Trophoblast cell (in vitro differentiated cells and primary cell): ENCODE results near the gene ERI3.

Experiments
- DNase-seq, 2 donors: peaks; one replicate each; pipeline ENCODE4 v3.0.0-alpha.2; 2016
- H2AFZ ChIP-seq: 2 replicates; pipeline ENCODE4 v1.6.1; 2013; ENCODE audit warnings: low read length, moderate library complexity, mild to moderate bottlenecking; ENCODE audit not compliant: insufficient read depth, poor library complexity
- H2AK5ac ChIP-seq: 2 replicates; pipeline ENCODE4 v1.6.1; 2013; ENCODE audit warnings: mild to moderate bottlenecking, low read length
- H2BK120ac ChIP-seq: 2 replicates; pipeline ENCODE4 v1.6.1; 2013; ENCODE audit warnings: low read length, mild to moderate bottlenecking, moderate library complexity; ENCODE audit not compliant: insufficient read depth, poor library complexity
- H2BK12ac ChIP-seq: 2 replicates; pipeline ENCODE4 v1.6.1; 2013; ENCODE audit warnings: mild to moderate bottlenecking, low read length, moderate library complexity
- H2BK5ac ChIP-seq: 2 replicates; pipeline ENCODE4 v1.6.1; 2013; ENCODE audit warnings: low read length, low read depth, moderate library complexity, mild to moderate bottlenecking; ENCODE audit not compliant: poor library complexity
- H3K14ac ChIP-seq: 2 replicates; pipeline ENCODE4 v1.6.1; 2013; ENCODE audit warnings: mild to moderate bottlenecking, low read length
- H3K18ac ChIP-seq: 2 replicates; pipeline ENCODE4 v1.6.1; 2013; ENCODE audit warnings: mild to moderate bottlenecking, low read length
- H3K23ac ChIP-seq: 2 replicates; pipeline ENCODE4 v1.6.1; 2013; ENCODE audit warnings: low read length
- H3K27ac ChIP-seq: 2 replicates; pipeline ENCODE4 v1.5.1; 2013; ENCODE audit warnings: low read depth, mild to moderate bottlenecking, inconsistent platforms, low read length, moderate library complexity
- H3K27me3 ChIP-seq: 2 replicates; pipeline ENCODE4 v1.6.1; 2013; ENCODE audit warnings: inconsistent platforms, mild to moderate bottlenecking, low read length, moderate library complexity; ENCODE audit not compliant: insufficient read depth
- H3K36me3 ChIP-seq, 2 experiments: 1 replicate in 1 of 2; 2 replicates in 1 of 2; pipeline ENCODE4 v1.6.1; 2013; ENCODE audit warnings: low read length in 2 of 2, mild to moderate bottlenecking in 2 of 2, moderate library complexity in 1 of 2; ENCODE audit not compliant: insufficient read depth in 2 of 2, control insufficient read depth in 1 of 2
- H3K4ac ChIP-seq: 2 replicates; pipeline ENCODE4 v1.6.1; 2013; ENCODE audit warnings: low read depth, mild to moderate bottlenecking, low read length, moderate library complexity
- H3K4me1 ChIP-seq, 2 experiments: 1 replicate in 1 of 2; 2 replicates in 1 of 2; pipeline ENCODE4 v1.6.1; 2013; ENCODE audit warnings: low read length in 2 of 2, mild to moderate bottlenecking in 2 of 2, moderate library complexity in 1 of 2; ENCODE audit not compliant: insufficient read depth in 2 of 2, control insufficient read depth in 1 of 2
- H3K4me2 ChIP-seq: 2 replicates; pipeline ENCODE4 v1.6.1; 2013; ENCODE audit warnings: inconsistent platforms, mild to moderate bottlenecking, low read length, moderate library complexity
- H3K4me3 ChIP-seq: 2 replicates; pipeline ENCODE4 v1.5.1; 2013; ENCODE audit warnings: mild to moderate bottlenecking, low read depth, low read length, inconsistent platforms
- H3K79me1 ChIP-seq: one replicate; pipeline ENCODE4 v1.6.1; 2013; ENCODE audit warnings: low read length
- H3K79me2 ChIP-seq: 2 replicates; pipeline ENCODE4 v1.6.1; 2013; ENCODE audit warnings: low read length, mild to moderate bottlenecking; ENCODE audit not compliant: control insufficient read depth, insufficient read depth, poor library complexity
- H3K9ac ChIP-seq: 2 replicates; pipeline ENCODE4 v1.6.1; 2013; ENCODE audit warnings: mild to moderate bottlenecking, low read length
- H3K9me3 ChIP-seq: 2 replicates; pipeline ENCODE4 v1.6.1; 2013; ENCODE audit warnings: low read depth, mild to moderate bottlenecking, control low read depth, inconsistent platforms, low read length; ENCODE audit not compliant: insufficient read depth
- H4K12ac ChIP-seq: 2 replicates; pipeline ENCODE4 v1.6.1; 2013; ENCODE audit warnings: low read depth, mild to moderate bottlenecking, low read length, moderate library complexity
- H4K8ac ChIP-seq: 2 replicates; pipeline ENCODE4 v1.6.1; 2013; ENCODE audit warnings: low read depth, mild to moderate bottlenecking, low read length, moderate library complexity
- H4K91ac ChIP-seq: one replicate; pipeline ENCODE4 v1.6.1; 2013; ENCODE audit warnings: low read depth, mild to moderate bottlenecking, low read length, moderate library complexity
- WGBS: extraction: QIAGEN DNeasy Blood & Tissue Kit; methylation state at CpG from one replicate; pipeline ENCODE4 v1.1.7; 2013; ENCODE audit warnings: missing lambda C conversion rate; ENCODE audit not compliant: insufficient read length, insufficient coverage; ENCODE audit errors: extremely low coverage; 5-methylcytosine and 5-hydroxymethylcytosine counted together

Gene ERI3

DNA sequence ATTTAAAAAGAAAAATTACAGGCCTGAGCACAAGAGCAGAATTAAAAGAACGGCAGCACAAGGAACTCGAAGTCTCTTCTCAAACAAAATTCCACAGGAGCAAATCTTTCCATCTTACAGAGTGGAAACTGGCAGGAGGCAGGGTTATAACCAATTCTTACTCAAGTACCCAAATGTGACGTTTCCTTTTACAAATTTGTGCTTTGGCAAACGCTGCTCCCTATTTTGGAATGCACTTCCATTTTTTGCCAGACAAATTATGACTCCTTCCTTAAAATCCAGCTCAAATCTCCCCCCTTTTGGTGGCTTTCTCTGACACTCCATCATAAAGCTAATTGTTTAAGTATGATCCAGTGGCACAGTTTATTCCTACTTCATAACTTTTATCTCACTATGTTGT lies 7.8 kb downstream of the ERI3 start:
- no peak overlapping the region for H3K14ac ChIP-seq
- no peak overlapping the region for H4K12ac ChIP-seq
- H3K36me3 ChIP-seq, result no peaks in the 10 kb centered on the region
- H3K9me3 ChIP-seq, result no peaks in the 10 kb centered on the region
- H4K8ac ChIP-seq, result no peak overlapping the region
- H2BK120ac ChIP-seq, result no peak overlapping the region
- H3K27ac ChIP-seq, result no peak overlapping the region
- H2BK5ac ChIP-seq, result no peak overlapping the region
- no peak overlapping the region for H3K9ac ChIP-seq
- no peak overlapping the region for H2BK12ac ChIP-seq
- H3K27me3 ChIP-seq, result no peaks in the 10 kb centered on the region
- no peak overlapping the region for H3K23ac ChIP-seq
- no peaks in the 10 kb centered on the region for H3K4me1 ChIP-seq
- no peaks in the 10 kb centered on the region for H3K79me2 ChIP-seq
- H3K4me2 ChIP-seq, result no peak overlapping the region
- H3K18ac ChIP-seq, result no peak overlapping the region
- no peak overlapping the region for H3K4ac ChIP-seq
- WGBS, result no CpG with 5 or more reads among the region's 4 CpGs
- no peak overlapping the region for H3K4me3 ChIP-seq
- H2AFZ ChIP-seq, result no peak overlapping the region
- H4K91ac ChIP-seq, result no peak overlapping the region
- H2AK5ac ChIP-seq, result no peak overlapping the region
- no peak for DNase-seq
- no peaks in the 10 kb centered on the region for H3K79me1 ChIP-seq

DNA sequence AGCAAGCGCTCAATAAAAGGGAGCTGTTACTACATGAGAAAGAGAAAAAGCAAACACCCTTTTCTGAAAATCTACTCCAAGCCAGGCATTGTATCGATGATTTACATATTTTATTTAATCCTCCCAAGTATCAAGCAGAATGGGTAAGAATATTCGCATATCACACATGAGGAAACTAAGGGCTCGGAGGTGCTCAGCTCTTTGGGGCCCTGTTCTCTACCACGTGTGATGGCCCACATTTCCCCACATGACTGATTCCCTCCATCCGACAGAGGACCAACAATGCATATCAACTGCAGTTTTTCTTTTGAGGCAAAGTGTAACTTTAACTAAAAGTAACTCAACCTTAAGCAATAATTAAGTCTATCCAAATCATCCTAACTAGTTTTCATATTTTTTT lies 8.2 kb downstream of the ERI3 start:
- H3K4ac ChIP-seq, result no peak overlapping the region
- no peak overlapping the region for H3K23ac ChIP-seq
- H4K91ac ChIP-seq, result no peak overlapping the region
- no peaks in the 10 kb centered on the region for H3K27me3 ChIP-seq
- H3K4me3 ChIP-seq, result no peak overlapping the region
- no peaks in the 10 kb centered on the region for H3K79me1 ChIP-seq
- no peak overlapping the region for H2AK5ac ChIP-seq
- no peaks in the 10 kb centered on the region for H3K9me3 ChIP-seq
- no peaks in the 10 kb centered on the region for H3K79me2 ChIP-seq
- H2AFZ ChIP-seq, result no peak overlapping the region
- H2BK5ac ChIP-seq, result no peak overlapping the region
- H3K14ac ChIP-seq, result no peak overlapping the region
- H3K27ac ChIP-seq, result no peak overlapping the region
- H4K8ac ChIP-seq, result no peak overlapping the region
- no peaks in the 10 kb centered on the region for H3K36me3 ChIP-seq
- no peak overlapping the region for H3K4me2 ChIP-seq
- H3K18ac ChIP-seq, result no peak overlapping the region
- no peak overlapping the region for H2BK120ac ChIP-seq
- no peak overlapping the region for H2BK12ac ChIP-seq
- no peak for DNase-seq
- no peak overlapping the region for H3K9ac ChIP-seq
- no CpG with 5 or more reads among the region's 6 CpGs for WGBS
- H3K4me1 ChIP-seq, result no peaks in the 10 kb centered on the region
- no peak overlapping the region for H4K12ac ChIP-seq

DNA sequence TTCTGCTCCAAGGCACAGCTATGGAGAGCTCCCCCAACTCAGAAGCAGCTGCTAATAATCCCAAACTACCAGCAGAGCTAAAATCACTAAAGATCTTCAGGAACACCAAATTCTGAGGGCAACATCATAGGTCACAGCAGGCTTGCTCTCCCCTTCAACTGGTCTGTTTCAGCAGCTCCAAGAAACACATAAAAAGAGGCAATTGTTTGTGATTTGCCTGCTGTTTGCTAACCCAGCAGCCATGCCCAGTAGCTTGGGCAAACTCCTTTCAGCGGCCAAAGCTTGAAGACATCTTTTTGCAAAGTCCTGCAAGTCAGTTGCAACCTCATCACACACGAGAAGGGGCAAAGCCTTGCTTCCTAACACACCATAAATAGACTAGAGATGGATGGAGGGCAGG lies 8.9 kb downstream of the ERI3 start:
- no peak overlapping the region for H4K12ac ChIP-seq
- H3K79me1 ChIP-seq, result no peaks in the 10 kb centered on the region
- no peak overlapping the region for H2BK120ac ChIP-seq
- H3K23ac ChIP-seq, result no peak overlapping the region
- no peak overlapping the region for H2BK12ac ChIP-seq
- no CpG with 5 or more reads among the region's 2 CpGs for WGBS
- no peak overlapping the region for H3K4me2 ChIP-seq
- no peak for DNase-seq
- H3K27ac ChIP-seq, result no peak overlapping the region
- H2AK5ac ChIP-seq, result no peak overlapping the region
- no peaks in the 10 kb centered on the region for H3K79me2 ChIP-seq
- no peaks in the 10 kb centered on the region for H3K9me3 ChIP-seq
- no peak overlapping the region for H3K14ac ChIP-seq
- no peaks in the 10 kb centered on the region for H3K27me3 ChIP-seq
- H3K4ac ChIP-seq, result no peak overlapping the region
- H3K18ac ChIP-seq, result no peak overlapping the region
- no peak overlapping the region for H4K91ac ChIP-seq
- H2BK5ac ChIP-seq, result no peak overlapping the region
- no peak overlapping the region for H2AFZ ChIP-seq
- no peaks in the 10 kb centered on the region for H3K4me1 ChIP-seq
- H3K4me3 ChIP-seq, result no peak overlapping the region
- no peak overlapping the region for H3K9ac ChIP-seq
- H3K36me3 ChIP-seq, result no peaks in the 10 kb centered on the region
- H4K8ac ChIP-seq, result no peak overlapping the region

DNA sequence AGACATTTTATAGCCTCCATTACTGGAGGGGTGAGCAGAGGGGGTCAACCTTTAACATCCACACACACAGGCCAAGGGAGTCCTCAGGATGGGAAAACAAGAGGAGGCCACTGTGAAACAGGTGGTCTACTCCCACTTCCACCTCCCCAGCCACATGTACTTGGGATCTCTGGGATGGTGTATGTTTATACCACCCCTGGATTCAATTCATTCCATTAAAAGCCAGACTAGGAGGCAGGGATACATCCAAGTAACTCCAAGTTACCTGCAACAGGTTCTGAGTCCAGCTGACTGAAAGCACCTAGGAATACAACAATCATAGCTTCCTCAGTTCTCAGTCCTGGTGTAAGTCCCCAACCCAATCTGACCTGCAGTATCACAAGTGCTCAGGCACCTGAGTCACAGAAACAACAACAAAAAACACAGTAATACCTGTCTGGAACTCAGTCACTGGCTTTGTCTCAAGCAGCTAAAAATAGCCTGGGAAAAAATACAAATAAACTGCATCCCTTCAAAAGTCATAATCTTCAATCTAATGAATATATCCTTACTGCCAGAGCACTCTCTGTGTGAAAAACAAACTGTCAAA lies 9.8 kb downstream of the ERI3 start:
- Histone ChIP-seq H2AK5ac (no peak overlapping the region), H3K18ac (no peak overlapping the region), H3K4me1 (no peaks in the 10 kb centered on the region)

More for the DNA sequence above, 9.8 kb downstream of the ERI3 start:
- H3K9me3 ChIP-seq, result no peaks in the 10 kb centered on the region
- no peak overlapping the region for H3K27ac ChIP-seq
- no peak overlapping the region for H2AFZ ChIP-seq
- H3K27me3 ChIP-seq, result no peaks in the 10 kb centered on the region
- no peak overlapping the region for H2BK12ac ChIP-seq
- H3K4me2 ChIP-seq, result no peak overlapping the region
- no peaks in the 10 kb centered on the region for H3K36me3 ChIP-seq
- H4K12ac ChIP-seq, result no peak overlapping the region
- no peak overlapping the region for H2BK5ac ChIP-seq
- no peak for DNase-seq
- H4K8ac ChIP-seq, result no peak overlapping the region
- H3K9ac ChIP-seq, result no peak overlapping the region
- no peak overlapping the region for H3K4me3 ChIP-seq
- no peak overlapping the region for H3K23ac ChIP-seq
- no peaks in the 10 kb centered on the region for H3K79me1 ChIP-seq
- no peak overlapping the region for H4K91ac ChIP-seq
- H3K4ac ChIP-seq, result no peak overlapping the region
- H2BK120ac ChIP-seq, result no peak overlapping the region
- no peak overlapping the region for H3K14ac ChIP-seq
- H3K79me2 ChIP-seq, result no peaks in the 10 kb centered on the region
